A549 treated with Hydrocortisone at 1 μM for 4 hours (cell line): ENCODE results near the gene SLC31A1. TPM values are rescaled to one million over a fixed set of nuclear protein-coding genes. Genes with fewer than 3 reads are reported as not detected.

Experiments
- total RNA-seq: library from RNA; stranded (reverse); fragments of 200-300 nt; extraction: Qiagen RNA extraction; gene quantifications from 5 replicates; pipeline ENCODE4 v1.2.3, GENCODE V29; 2022

Gene SLC31A1
- 17.3 to 23.9 TPM (median 19.4 TPM) in 5 replicates for total RNA-seq

DNA sequence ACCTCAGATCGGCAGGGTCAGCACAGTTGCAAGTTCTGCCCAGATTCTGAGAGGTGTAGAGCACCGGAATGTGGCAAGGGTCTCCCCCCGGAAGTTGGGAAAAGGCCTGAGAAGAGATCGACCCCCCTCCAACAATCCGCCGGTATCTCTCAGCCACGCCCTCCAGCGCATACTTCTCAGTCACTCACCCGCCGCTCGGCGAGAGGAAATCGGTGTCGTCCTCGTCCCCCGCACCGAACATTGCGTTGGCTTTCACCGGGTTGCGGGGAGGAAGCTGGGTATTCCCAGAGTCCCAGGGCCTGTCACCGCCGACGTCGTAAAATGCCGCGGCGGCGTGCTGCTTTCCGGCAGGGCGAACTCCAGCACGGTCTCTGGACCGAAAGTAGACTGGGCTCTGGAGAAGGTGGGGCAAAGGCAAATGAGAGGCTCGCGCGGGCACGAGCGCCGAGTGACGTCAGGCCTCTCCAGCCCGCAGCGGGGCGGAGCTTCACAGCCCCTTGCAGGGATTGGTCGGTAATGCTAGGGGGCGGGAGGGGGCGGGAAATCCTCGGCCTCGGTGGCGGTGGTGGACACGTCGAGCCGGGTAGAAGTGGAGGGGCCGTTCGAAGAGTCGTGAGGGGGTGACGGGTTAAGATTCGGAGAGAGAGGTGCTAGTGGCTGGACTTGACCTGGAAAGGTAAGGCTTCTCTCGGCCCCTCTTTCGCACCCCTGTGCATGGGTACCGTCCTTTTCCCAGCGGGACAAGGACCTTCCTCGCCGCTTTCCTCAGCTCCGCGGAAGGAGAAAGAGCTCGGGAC, at the start of gene SLC31A1, which contains the start of gene FKBP15:
TSS of gene SLC31A1 (plus strand) at position 542 of the 797 bp plus-strand sequence. CDS start 34,605 bp downstream, outside the sequence.
TSS of gene FKBP15 (minus strand) at position 275 of the 797 bp plus-strand sequence. CDS start at position 241, 34 bp downstream.

DNA sequence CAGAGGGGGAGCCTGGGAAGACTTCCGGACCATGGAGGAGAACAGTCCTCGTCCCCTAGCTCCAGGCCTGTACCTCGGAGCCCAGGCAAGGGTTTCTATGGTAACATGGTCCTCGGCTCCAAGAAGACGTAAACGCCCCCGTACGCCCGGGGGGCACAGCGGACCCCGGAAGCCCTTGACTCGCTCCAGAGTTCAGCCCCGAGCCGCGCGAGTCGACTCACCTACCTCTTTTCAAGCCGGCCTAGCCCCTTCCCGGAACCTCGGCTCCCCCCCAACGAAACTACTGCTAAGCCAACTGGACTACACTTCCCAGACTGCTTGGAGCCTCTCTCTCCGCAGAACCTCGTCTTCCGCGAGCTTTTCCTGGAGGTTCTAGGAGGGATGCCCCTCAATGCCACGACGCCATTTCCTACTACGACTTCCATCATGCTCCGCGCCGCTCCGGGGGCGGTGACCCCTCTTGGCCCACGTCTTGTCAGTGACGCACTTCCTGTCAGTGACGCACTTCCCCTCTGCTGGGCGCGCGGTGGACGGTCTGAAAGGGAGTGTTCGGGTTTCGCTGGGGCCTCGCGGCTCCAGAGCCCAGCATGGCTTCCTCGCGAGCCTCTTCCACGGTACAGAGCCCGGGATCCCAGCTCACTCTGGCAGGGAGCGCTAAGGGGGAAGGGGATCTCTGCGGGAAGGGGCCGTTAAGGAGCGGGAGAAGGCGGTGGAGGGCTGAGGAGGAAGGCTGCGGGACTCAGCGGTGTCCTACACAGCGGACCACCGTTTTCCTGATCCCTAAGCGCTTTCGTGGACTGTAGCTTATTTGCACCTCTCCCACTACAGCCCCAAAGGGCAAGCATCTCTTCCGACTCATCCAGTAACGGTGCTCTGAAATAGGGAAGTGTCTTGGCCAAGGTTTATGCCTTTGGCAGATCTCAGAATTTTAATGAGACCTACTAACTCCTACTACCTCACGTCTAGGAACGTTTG, 54.1 kb downstream of the SLC31A1 start, which contains the start of the genes CDC26 and PRPF4:
TSS of gene CDC26 (minus strand) at position 416 of the 975 bp plus-strand sequence. CDS start 3,065 bp downstream, outside the sequence.
TSS of gene PRPF4 (plus strand) at position 502 of the 975 bp plus-strand sequence. CDS start at position 588, 86 bp downstream.

GRCh38 chr9:113302792-113303418, 81.6 kb downstream of the SLC31A1 start, which contains the start of gene RNF183:
TSS of gene RNF183 (minus strand) at chr9:113303376. CDS start at chr9:113298184, 5,192 bp downstream.

Other genes with a start within 250 kb of the SLC31A1 start
- gene ZNF883, start 209.4 kb upstream of the SLC31A1 start, total RNA-seq, result 0.62 to 0.89 TPM (median 0.84 TPM) in 5 replicates
- 1.3 to 2.5 TPM (median 1.9 TPM) in 5 replicates for gene ZFP37, start 164.8 kb upstream of the SLC31A1 start, total RNA-seq
- 6.9 to 8.1 TPM (median 7.6 TPM) in 5 replicates for gene SLC31A2, start 70.5 kb upstream of the SLC31A1 start, total RNA-seq
- gene FKBP15, start 267 bp upstream of the SLC31A1 start, total RNA-seq, result 16.4 to 17.7 TPM (median 16.5 TPM) in 5 replicates
- 42.4 to 59.7 TPM (median 46.0 TPM) in 5 replicates for gene CDC26, start 54.0 kb downstream of the SLC31A1 start, total RNA-seq
- 52.5 to 69.6 TPM (median 55.1 TPM) in 5 replicates for gene PRPF4, start 54.1 kb downstream of the SLC31A1 start, total RNA-seq
- gene RNF183, start 81.8 kb downstream of the SLC31A1 start, total RNA-seq, result not detected in 5 replicates
- 0.90 to 1.5 TPM (median 1.1 TPM) in 5 replicates for gene WDR31, start 118.7 kb downstream of the SLC31A1 start, total RNA-seq
- 0.06 to 0.12 TPM in 2 of 5 replicates, not detected in the others for gene BSPRY, start 128.0 kb downstream of the SLC31A1 start, total RNA-seq
- 17.7 to 25.5 TPM (median 23.0 TPM) in 5 replicates for gene HDHD3, start 155.4 kb downstream of the SLC31A1 start, total RNA-seq
- gene ALAD, start 179.7 kb downstream of the SLC31A1 start, total RNA-seq, result 12.8 to 17.9 TPM (median 14.5 TPM) in 5 replicates
- 103 to 118 TPM (median 110 TPM) in 5 replicates for gene POLE3, start 189.1 kb downstream of the SLC31A1 start, total RNA-seq
- 0.38 to 0.71 TPM (median 0.56 TPM) in 5 replicates for gene C9orf43, start 189.2 kb downstream of the SLC31A1 start, total RNA-seq
- 16.4 to 19.5 TPM (median 17.1 TPM) in 5 replicates for gene RGS3, start 242.2 kb downstream of the SLC31A1 start, total RNA-seq